NCI-H187 treated with DMSO at 0.1 percent for 48 hours (cell line): ENCODE results near the gene MMP10.

Experiments
- DNase-seq: peaks from one replicate; lab custom pipeline; 2025; lab: John Stamatoyannopoulos, UW

Gene MMP10

DNA sequence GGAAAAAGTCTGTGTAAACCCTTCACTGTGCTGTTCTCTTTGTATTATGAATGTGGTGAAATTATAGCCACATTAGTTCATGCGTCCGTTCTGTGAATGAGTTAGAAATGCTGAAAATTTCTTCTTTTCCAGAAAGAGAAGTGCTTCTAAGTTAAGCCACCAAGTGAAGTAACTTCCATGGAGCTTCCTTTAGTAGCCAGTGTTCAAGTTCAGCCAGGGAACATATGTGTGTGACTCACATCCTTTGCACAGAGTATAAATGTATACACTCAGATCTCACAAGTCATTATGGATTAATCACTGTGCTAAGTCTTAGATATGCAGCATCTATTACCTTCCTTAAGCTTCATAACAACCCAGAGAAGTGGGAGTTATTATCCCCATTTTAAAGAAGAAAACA lies 52.5 kb downstream of the MMP10 start:
- DNase-seq, result no peak

DNA sequence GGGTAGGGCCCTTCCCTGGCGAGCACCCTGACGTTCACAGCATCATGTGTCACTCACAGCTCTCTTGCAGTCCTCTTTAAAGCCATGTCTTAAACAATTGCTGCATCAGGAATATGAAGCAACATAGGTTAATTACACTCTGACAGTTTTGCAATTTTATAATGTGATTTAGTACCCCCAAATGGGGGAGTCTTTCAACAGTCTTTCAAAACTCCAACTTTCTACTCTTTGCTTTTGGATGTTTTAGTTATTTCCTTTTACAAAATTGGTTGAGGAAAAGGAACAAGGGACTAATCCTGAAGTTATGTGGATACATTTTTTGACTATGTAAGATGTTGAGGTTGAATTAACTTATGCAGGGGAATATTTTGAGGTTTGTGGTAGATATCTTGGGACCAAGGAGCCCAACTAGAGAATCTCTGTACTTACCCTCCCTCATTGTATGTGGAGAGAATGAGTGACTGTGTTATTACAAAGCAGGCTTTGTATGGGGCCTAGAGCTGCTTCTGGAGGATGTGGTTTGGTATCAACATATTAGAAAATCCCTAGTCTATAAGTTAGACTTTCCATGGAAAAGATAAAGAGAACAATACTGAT lies 55.4 kb downstream of the MMP10 start, which contains the start of gene MMP8:
Gene MMP8 (minus strand): TSS at position 51 of the 597 bp plus-strand sequence. CDS start 99 bp downstream, outside the sequence.
- no peak for DNase-seq

DNA sequence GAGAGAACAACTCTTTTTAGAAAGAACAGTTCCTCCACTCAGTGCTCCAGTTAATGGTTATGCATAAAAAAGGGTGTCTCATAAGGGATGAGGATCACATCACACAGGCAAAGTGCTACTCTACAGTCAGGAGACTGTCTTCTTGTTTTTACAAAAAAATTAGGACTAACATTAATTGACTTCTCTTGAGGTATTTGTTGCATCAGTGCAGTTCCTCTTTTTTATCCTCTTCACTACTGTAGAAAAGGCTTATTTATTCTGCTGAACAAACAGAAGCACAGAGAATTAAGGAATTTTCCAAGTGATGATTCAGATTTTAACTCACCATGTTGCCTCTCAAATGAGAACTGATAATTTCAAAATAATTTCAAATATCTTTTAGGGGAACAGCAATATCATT lies 57.6 kb downstream of the MMP10 start:
- no peak for DNase-seq
